Neural crest cell (in vitro differentiated cells): ENCODE data around the gene CD84. TPM values are rescaled to one million over a fixed set of nuclear protein-coding genes. Genes with fewer than 3 reads are reported as not detected.
"Not testable (repeated sequence)": the region's sequence is repeated elsewhere in the genome, so short reads cannot be mapped to it uniquely, and the experiment has no call there.

Experiments used
- DNase-seq: peaks from one replicate; pipeline ENCODE4 v3.0.0; 2021; ENCODE audit warnings: low read depth, mixed read lengths, low spot score
- H3K27ac Mint-ChIP-seq: one replicate; pipeline ENCODE4 v1.8.0; 2021; ENCODE audit warnings: mild to moderate bottlenecking, mixed read lengths; ENCODE audit not compliant: unreplicated experiment
- H3K27me3 Mint-ChIP-seq: 2 replicates; pipeline ENCODE4 v1.8.0; 2021; ENCODE audit warnings: low read depth, mild to moderate bottlenecking, mixed read lengths
- H3K36me3 Mint-ChIP-seq: 2 replicates; pipeline ENCODE4 v1.8.0; 2021; ENCODE audit warnings: low read depth, mild to moderate bottlenecking, mixed read lengths
- H3K4me1 Mint-ChIP-seq: 2 replicates; pipeline ENCODE4 v1.8.0; 2021; ENCODE audit warnings: mixed read lengths
- H3K4me3 Mint-ChIP-seq: one replicate; pipeline ENCODE4 v1.8.0; 2021; ENCODE audit warnings: mild to moderate bottlenecking, mixed read lengths
- H3K9me3 Mint-ChIP-seq: 2 replicates; pipeline ENCODE4 v1.8.0; 2021; ENCODE audit warnings: mixed read lengths
- total RNA-seq: library from RNA; stranded (reverse); gene quantifications from 2 replicates; pipeline ENCODE4 v1.2.1, GENCODE V29; 2021
- TF ChIP-seq, protein P1 (sequence below): fragments of 200-600 bp; sonication (generic); conservative IDR thresholded peaks from 2 replicates; pipeline ENCODE4 v1.5.0; 2021; ENCODE audit warnings: antibody characterized with exemption, mild to moderate bottlenecking

CD84 gene
- total RNA-seq, 1 donor from 2014 or later: not detected

DNA sequence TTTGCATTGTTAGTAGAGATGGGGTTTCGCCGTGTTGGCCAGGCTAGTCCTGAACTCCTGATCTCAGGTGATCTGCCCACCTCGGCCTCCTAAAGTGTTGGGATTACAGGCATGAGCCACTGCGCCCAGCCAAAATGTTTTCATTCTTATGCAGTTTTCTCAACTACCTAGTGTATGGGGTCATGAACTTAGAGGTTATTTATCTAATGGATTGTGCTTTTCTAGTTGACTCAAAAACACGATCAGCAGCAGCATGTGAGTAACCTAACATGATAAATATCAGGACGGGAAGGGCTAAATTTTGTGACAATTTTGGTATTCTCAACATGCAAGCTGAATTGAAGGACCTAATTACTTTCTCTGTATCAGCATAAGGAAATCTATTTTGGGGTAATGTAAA is 9.2 kb upstream of the CD84 start:
- no peak for DNase-seq
- Mint-ChIP-seq H3K36me3 (no peaks in the 10 kb centered on the region), H3K4me1 (no peaks in the 10 kb centered on the region), H3K27me3 (peaks cover 12% of the 10 kb centered on the region), H3K9me3 (peaks cover 3% of the 10 kb centered on the region), H3K4me3 (no peak overlapping the region), H3K27ac (no peak overlapping the region)
- TF ChIP-seq, protein P1, sequence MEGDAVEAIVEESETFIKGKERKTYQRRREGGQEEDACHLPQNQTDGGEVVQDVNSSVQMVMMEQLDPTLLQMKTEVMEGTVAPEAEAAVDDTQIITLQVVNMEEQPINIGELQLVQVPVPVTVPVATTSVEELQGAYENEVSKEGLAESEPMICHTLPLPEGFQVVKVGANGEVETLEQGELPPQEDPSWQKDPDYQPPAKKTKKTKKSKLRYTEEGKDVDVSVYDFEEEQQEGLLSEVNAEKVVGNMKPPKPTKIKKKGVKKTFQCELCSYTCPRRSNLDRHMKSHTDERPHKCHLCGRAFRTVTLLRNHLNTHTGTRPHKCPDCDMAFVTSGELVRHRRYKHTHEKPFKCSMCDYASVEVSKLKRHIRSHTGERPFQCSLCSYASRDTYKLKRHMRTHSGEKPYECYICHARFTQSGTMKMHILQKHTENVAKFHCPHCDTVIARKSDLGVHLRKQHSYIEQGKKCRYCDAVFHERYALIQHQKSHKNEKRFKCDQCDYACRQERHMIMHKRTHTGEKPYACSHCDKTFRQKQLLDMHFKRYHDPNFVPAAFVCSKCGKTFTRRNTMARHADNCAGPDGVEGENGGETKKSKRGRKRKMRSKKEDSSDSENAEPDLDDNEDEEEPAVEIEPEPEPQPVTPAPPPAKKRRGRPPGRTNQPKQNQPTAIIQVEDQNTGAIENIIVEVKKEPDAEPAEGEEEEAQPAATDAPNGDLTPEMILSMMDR: no peak

DNA sequence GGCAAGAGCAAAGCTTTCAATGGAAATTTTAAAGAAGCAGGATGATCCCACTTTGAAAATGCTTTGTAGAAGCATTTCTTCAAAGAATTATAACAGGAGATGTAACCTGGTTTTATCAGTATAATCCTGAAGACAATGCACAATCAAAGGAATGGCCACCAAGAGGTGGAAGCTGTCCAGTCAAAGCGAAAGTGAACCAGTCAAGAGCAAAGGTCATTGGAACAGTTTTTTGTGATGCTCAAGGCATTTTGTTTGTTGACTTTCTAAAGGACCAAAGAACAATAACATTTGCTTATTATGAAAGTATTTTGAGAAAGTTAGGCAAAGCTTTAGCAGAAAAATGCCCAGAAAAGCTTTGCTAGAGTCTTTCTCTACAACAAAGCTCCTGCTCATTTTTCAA is 5.5 kb upstream of the CD84 start:
- Mint-ChIP-seq H3K4me1 (no peaks in the 10 kb centered on the region), H3K9me3 (peaks cover 3% of the 10 kb centered on the region), H3K36me3 (no peaks in the 10 kb centered on the region), H3K27ac (no peak overlapping the region), H3K27me3 (peaks cover 14% of the 10 kb centered on the region), H3K4me3 (no peak overlapping the region)
- TF ChIP-seq, protein P1: no peak
- DNase-seq: no peak

DNA sequence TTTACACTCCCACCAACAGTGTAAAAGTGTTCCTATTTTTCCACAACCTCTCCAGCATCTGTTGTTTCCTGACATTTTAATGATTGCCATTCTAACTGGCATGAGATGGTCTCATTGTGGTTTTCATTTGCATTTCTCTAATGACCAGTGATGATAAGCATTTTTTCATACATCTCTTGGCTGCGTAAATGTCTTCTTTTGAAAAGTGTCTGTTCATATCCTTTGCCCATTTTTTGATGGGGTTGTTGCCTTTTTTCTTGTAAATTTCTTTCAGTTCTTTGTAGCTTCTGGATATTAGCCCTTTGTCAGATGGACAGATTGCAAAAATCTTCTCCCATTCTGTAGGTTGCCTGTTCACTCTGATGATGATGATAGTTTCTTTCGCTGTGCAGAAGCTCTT is 3.7 kb upstream of the CD84 start:
- H3K4me3 Mint-ChIP-seq: not testable (repeated sequence)

DNA sequence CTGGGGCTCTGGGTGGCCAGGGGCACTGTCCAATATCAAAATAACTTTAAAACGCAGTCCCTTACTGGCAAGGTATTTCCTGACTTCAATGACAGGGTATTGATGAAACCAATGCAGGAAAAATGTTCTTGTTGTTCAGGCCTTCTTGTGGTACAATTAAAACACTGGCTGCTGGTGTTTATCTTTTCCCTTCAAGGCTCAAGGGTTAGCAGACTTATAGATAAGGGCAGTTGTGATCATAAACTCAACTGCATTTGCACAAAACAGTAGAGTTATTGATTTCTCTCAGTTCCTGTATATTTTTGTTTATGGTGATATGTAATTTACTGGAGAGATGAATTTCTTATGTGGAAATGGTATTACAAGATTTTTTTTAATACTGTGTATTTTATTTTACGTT is 2.7 kb upstream of the CD84 start:
- peaks cover 22% of the 10 kb centered on the region for H3K27me3 Mint-ChIP-seq
- H3K27ac Mint-ChIP-seq: no peak overlapping the region
- H3K9me3 Mint-ChIP-seq: peaks cover 3% of the 10 kb centered on the region
- H3K36me3 Mint-ChIP-seq: no peaks in the 10 kb centered on the region
- TF ChIP-seq, protein P1: no peak
- no peak overlapping the region for H3K4me3 Mint-ChIP-seq
- no peak for DNase-seq
- no peaks in the 10 kb centered on the region for H3K4me1 Mint-ChIP-seq

More for the DNA sequence above, 3.7 kb upstream of the CD84 start:
- H3K27ac Mint-ChIP-seq, H3K36me3 Mint-ChIP-seq, H3K9me3 Mint-ChIP-seq, H3K4me1 Mint-ChIP-seq, DNase-seq: not testable (repeated sequence)
- H3K27me3 Mint-ChIP-seq: peaks cover 15% of the 10 kb centered on the region

DNA sequence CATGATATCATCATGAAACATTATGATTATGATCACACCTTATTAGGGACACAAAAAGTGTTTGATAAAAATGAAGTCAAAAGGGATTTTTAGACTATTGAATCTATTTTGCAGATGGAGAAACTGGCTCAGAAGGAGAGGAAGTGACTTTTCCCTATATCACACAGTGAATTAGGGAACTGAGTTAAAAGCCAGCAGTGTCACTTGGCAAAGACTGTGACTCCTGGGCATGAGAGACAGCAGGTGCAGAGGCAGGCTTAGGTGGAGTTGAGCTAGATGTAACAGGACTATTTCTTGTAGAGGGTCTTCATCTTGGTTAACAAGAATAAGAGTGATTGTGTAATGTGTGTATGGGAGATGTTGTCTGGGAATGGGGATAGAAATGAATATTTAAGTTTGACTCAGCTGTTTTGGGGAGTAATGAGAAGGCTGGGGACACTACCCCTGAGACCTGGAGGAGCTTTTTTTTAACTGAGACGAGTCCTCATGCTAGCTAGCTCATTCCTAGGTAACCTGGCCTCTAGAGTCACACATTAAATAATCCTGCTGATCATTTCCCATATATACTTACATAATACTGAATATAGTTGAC is 1.0 kb upstream of the CD84 start:
- peaks cover 28% of the 10 kb centered on the region for H3K27me3 Mint-ChIP-seq
- no peaks in the 10 kb centered on the region for H3K4me1 Mint-ChIP-seq
- no peak for DNase-seq
- H3K27ac Mint-ChIP-seq: no peak overlapping the region
- no peak overlapping the region for H3K4me3 Mint-ChIP-seq
- H3K36me3 Mint-ChIP-seq: no peaks in the 10 kb centered on the region
- TF ChIP-seq, protein P1: no peak
- H3K9me3 Mint-ChIP-seq: peaks cover 3% of the 10 kb centered on the region

DNA sequence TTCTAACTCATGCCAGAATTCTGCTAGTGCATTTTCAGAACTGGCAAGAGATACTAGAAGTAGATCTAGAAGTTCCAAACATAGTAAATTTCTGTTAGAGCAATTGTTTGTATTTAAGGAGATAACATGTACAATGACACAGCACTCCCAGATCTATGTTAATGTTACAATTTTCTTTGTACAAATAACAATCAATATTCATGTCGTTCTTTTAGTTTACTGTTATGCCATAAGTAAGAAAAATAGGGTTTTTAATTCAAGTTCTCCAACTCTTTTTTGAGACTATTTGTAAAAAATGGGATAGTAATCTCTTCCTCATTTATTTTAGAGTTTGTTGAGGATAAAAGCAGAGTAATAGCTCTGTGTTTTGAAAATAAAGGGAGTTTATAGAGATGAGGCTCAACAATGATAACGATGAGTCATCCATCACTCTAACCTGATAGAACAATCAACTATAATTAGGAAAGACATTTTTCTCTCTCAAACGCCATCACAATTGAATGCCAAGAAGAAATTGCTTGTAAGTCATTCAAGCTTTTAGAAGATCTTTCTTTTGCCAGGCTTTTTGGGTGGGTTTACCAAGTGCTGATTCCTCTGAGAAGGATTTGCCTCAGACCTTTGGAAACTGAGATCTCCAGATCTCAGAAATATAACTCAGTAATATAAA is 638 bp downstream of the CD84 start:
- H3K4me1 Mint-ChIP-seq: no peaks in the 10 kb centered on the region
- H3K9me3 Mint-ChIP-seq: no peaks in the 10 kb centered on the region
- DNase-seq: no peak
- no peak overlapping the region for H3K27ac Mint-ChIP-seq
- no peak overlapping the region for H3K4me3 Mint-ChIP-seq
- peaks cover 31% of the 10 kb centered on the region for H3K27me3 Mint-ChIP-seq
- TF ChIP-seq, protein P1: no peak
- H3K36me3 Mint-ChIP-seq: no peaks in the 10 kb centered on the region
